Measurements from ENCODE around the gene PTPN2.

PTPN2 gene

DNA sequence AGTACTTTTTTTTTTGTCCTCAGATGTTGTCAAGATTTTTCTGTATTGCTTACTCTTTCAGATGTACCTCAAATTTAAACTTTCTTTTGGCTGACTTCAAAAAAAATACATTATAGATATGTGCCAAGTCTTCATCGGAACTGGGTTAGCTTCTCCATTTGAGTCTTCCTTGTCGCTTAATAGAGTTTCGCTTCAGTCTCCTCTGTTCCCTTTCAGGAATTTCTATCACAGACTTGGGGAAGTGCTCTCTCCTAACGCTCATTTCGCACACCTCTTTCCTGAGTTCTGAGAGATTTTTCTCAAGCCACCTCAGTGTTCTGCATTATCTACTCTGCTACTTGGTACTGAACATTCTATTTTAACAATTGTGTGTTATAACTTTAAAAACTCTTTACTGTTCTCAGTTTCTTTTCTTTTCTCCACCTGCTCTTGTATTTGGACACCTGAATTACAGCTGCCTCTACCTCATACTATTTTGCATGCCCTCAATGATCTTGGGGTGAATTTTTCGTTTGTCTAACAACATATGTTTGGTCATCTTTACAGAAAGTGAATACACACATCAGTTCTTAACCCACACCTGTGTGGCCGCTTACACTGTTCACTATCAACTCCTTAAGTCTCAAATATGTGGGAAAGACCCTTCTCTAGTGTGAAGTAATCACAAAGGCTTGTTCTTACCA, 16.5 kb downstream of the PTPN2 start:
- in situ Hi-C loops (cut with HindIII; ENCODE audit: low pct_ligation_motif_present, low pct_unique_long_range_greater_than_20kb, low sequenced_read_pairs) = no loop called here
- DNase-seq = no peak

DNA sequence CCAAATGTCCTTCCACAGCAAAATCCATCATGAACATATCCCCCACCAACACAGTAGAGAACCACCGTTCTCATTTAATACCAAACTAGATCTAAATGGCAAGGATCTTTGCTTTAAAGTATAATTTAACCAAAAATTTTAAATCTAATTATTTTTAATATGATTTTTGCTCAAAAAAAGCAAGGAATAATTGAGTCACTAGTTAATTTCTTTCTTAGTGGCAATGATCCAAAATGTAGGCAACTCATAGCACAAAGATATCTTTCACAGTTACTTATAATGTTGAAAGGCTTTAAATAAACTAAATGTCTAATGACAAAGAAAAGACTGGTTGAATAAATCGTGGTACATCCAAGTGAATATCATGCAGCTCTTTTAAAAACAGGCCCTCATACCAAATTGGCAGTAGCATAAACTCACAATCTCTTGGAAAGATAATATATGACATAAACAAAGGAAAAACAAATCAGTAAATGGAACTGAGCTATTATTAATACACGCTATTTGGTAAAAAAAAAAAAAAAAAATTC, 20.3 kb downstream of the PTPN2 start:
- DNase-seq = no peak
- in situ Hi-C loops (cut with HindIII; ENCODE audit: low pct_ligation_motif_present, low pct_unique_long_range_greater_than_20kb, low sequenced_read_pairs) = no loop called here

DNA sequence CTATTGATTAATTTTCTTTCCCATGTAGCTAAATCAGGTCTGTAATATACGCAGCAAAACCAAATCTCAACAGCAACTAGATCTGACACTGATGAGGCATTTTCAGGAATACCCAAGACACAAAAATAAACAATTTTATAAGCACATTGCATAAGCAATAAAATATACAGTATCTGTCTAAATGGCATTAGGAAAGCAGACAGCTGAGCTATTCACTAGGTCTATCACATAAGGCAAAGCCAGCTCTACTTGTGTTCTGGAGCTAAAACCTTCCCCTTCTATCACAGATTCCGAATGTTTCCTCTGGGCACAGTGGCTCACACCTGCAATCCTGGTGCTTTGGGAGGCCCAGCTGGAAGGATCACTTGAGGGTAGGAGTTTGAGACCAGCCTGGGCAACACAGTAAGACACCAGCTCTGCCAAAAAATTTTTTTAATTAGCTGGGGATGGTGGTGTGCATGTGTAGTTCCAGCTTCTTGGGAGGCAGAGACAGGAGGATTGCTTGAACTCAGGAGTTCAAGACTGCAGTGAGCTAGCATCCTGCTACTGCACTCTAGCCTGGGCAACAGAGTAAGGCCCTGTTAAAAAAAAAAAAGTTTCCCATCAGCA, 21.1 kb downstream of the PTPN2 start:
- in situ Hi-C loops (cut with HindIII; ENCODE audit: low pct_ligation_motif_present, low pct_unique_long_range_greater_than_20kb, low sequenced_read_pairs) = no loop called here

DNA sequence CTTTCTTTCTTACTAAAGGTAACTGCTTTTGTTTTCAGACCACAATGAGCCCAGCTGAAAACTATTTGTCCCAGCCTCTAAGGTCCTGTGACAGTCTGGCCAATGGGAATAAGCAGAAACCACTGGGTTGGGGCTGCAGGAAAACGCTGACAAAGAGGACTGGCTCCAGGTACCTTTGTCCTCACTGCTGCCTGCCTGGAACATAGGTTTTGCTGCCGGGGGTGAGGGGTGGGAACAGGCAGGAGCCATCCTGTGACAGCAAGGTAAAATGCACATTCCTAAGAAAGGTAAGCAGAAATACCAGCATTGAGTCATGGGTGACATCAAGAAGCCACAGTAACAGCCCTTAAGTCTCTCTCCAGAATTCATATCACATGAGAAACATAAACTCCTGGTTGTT, 21.6 kb downstream of the PTPN2 start:
- in situ Hi-C loops (cut with HindIII; ENCODE audit: low pct_ligation_motif_present, low pct_unique_long_range_greater_than_20kb, low sequenced_read_pairs) = no loop called here
- DNase-seq = no peak

More for the DNA sequence above, 21.1 kb downstream of the PTPN2 start:
- DNase-seq = no peak

DNA sequence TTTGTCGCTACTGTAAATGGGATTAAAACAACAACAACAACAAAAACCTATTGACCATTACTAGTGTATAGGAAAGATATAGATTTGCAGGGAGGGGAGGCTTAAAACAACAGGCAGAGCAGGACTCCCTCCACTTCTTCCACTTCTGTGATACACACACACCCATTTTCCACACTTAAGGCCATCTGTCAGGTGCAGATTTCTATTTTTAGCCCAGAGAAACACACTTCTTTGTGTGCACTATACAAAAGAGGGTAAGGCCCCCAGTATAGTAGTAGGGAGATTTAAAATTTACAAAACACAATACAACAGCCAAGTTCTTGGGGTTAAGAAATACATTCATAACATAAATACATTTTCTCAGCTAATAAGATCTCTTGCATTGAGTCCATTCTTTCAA, 22.4 kb downstream of the PTPN2 start:
- in situ Hi-C loops (cut with HindIII; ENCODE audit: low pct_ligation_motif_present, low pct_unique_long_range_greater_than_20kb, low sequenced_read_pairs) = no loop called here
- DNase-seq = no peak

DNA sequence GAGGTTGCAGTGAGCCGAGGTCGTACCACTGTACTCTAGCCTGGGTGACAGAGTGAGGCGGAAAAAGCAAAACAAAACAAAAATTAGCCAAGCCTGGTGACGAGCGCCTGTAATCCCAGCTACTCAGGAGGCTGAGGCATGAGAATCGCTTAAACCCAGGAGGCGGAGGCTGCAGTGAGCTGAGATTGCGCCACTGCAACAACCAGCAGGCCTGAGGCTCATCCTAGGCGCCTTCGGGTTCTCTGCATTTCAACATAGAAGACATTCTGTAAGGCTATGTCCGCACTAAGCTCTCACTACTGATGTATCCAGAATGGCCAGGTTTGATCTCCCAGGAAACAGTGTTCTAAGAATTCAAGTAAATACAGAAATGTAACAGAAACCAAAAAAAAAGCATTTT, 23.5 kb downstream of the PTPN2 start:
- no peak for DNase-seq
- in situ Hi-C loops (cut with HindIII; ENCODE audit: low pct_ligation_motif_present, low pct_unique_long_range_greater_than_20kb, low sequenced_read_pairs) = no loop called here

DNA sequence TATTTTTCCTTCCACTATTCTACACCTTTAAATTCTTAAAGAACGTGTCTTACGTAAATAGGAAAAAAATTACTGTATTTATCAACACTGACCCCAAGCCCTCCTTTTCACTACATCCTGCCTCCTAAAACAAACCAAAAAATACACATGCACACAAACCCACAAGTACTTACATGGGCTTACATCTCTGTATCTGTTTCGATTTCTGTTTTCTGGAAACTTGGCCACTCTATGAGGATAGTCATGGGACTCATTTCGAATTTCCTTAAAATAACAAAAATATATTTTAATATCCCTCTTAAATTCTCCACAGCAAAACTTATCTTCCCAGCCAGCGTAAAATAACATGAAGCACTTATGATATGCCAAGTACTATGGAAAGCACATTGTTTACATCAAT, 25.0 kb downstream of the PTPN2 start:
- DNase-seq = no peak
- in situ Hi-C loops (cut with HindIII; ENCODE audit: low pct_ligation_motif_present, low pct_unique_long_range_greater_than_20kb, low sequenced_read_pairs) = no loop called here

DNA sequence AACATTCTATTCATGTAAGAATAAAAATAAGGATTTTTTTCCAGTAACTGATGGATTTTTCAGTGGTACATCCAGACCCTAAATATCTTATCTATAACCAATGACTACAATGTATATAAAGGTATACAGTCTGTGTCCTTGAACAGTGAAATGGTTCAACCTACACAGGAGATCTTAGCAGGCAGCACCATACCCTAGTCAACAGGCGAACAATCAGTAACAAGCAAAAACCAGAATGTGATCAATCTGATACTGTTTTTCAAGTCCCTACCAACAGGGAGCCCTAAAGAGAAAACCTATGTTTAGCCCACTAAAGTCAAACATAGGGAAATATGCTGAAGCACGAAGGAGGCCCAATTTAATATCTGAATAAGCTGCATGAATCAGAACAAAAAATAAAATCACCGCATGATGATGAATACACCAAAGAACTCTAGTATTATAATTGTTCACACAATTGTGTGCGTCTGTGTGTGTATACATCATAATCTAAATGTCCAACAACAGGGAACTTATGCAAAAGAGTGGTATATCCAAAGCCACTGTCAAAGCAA, 26.0 kb downstream of the PTPN2 start:
- in situ Hi-C loops (cut with HindIII; ENCODE audit: low pct_ligation_motif_present, low pct_unique_long_range_greater_than_20kb, low sequenced_read_pairs) = no loop called here

DNA sequence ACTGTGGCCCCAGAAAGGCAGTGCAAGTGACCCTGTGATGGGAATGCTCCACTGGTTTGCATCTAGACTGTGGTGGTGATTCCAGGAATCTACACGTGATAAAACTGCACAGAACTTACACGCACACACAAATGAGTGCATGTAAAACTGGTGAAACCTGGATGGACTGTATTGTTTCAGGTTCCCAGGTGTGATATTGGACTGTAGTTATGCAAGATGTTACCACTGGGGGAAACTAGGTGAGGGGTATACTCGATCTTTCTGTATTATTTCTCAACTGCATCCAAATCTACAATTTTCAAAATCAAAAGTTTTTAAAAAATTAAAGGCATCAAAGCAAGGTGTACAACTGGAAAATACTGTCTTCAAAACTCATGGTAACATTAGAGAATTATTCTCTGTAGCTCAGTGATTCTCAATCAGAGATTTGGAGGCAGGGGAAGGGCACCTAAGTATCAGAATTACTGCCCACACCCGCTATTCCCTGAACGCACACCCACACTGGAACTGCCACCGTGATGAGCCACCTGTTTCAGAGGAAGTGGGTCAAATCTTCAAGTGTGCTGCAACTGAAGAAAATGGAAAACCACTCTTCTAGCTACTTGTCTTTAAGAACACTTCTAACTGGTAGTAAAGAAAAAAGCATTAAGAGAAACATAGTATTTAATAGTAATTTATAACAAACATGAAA, 26.7 kb downstream of the PTPN2 start:
- DNase-seq = no peak
- in situ Hi-C loops (cut with HindIII; ENCODE audit: low pct_ligation_motif_present, low pct_unique_long_range_greater_than_20kb, low sequenced_read_pairs) = no loop called here

More for the DNA sequence above, 26.0 kb downstream of the PTPN2 start:
- no peak for DNase-seq

DNA sequence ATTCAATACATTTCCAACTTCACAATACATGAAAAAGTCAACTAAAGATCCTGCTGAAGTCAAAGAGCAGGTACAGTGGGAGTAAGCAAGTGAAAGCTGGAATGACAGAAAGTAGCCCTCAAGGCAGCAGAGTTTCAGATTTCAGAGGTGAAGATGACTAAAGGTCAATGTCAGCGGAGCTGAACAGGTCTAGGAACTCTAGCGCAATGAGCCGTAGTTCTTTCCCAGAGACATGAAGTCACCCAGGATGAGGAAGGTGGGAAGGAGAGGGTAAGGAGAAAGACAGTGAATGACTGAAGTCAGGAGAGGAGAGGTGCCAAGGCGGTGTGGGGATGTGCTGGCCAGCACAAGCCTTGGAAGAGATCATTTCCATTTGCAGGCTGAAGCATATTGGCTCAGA, 28.1 kb downstream of the PTPN2 start:
- in situ Hi-C loops (cut with HindIII; ENCODE audit: low pct_ligation_motif_present, low pct_unique_long_range_greater_than_20kb, low sequenced_read_pairs) = no loop called here
- DNase-seq = no peak

DNA sequence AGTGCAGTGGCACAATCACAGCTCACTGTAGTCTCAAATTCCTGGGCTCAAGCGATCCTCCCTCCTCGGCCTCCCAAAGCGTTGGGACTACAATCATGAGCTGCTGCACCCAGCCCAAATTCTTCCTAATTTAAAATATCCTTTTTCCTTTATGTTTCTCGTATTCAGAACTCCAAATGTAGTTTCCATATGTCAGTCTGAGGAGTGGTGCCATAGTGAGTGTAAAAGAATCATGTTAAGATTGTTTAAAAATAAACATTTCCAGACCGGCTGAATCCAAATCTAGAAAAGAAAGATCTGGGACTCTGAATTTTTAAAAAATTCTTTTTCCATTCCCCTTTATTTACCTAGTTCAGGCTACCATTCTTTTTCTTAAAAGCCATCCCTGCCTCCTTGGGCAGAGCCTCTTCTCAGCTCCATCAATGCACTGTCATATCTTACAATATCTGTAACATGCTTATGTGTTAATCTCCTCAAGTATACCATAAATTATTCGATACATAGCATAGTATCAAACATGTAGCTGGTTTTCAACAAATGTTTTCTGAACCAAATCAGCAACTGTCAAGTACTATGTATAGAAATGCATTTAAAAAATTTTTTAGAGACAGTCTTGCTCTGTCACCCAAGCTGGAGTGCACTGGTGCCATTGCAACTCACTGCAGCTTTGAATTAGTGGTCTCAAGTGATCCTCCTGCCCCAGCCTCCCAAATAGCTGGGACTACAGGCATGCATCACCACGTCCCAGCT, 31.3 kb downstream of the PTPN2 start:
- in situ Hi-C loops (cut with HindIII; ENCODE audit: low pct_ligation_motif_present, low pct_unique_long_range_greater_than_20kb, low sequenced_read_pairs) = no loop called here

DNA sequence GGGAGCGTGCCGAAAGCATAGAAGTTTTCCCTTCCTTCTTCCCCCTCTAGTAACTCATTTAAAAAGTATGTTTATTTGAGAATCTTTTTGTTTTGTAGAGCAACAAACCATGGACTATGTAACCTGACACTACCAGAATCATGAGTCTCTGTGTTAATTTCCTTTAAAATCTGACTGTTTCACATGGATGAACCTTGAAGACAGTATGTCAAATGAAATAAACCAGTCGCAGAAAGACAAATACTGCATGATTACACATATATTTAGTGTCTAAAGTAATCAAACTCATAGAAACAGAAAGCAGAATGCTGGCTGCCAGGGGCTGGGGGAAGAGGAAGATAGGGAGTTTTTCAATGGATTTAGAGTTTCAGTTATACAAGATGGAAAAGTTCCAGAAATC, 32.3 kb downstream of the PTPN2 start:
- no peak for DNase-seq
- in situ Hi-C loops (cut with HindIII; ENCODE audit: low pct_ligation_motif_present, low pct_unique_long_range_greater_than_20kb, low sequenced_read_pairs) = no loop called here

More for the DNA sequence above, 31.3 kb downstream of the PTPN2 start:
- no peak for DNase-seq

DNA sequence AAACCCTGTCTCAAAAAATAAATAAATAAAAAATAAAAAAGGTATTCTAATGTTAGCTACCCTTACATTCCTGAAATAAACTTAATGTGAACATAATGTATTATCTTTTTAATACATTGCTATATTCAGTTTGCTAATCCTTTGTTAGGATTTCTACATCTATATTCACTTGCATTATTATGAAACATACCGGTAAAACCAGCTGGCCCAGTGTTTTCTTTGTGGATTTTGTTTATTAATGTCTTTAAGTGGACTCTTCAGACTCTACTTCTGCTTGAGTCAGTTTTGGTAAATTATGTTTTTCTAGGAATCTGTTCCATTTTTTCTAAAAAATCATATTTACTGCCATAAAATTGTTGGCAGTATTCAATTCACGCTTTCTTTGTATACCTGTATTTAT, 34.5 kb downstream of the PTPN2 start:
- in situ Hi-C loops (cut with HindIII; ENCODE audit: low pct_ligation_motif_present, low pct_unique_long_range_greater_than_20kb, low sequenced_read_pairs) = no loop called here
- no peak for DNase-seq

DNA sequence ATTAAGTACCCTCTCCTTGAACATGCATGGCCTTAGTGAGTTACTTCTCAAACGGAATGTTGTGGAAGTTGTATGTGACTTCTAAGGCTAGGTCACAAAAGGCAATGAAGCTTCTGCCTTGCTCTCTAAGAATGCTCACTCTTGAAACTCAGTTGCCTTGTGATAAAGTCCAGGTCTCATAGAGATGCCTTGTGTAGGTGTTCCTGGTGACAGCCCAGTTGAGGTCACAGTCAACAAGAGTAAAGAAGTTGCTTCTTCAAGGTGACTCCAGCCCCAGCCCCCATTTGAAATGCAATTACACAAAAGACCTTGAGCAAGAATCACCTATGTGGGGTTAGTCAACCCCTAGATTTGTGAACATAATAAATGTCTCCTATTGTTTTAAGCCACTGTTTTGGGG, 35.6 kb downstream of the PTPN2 start:
- in situ Hi-C loops (cut with HindIII; ENCODE audit: low pct_ligation_motif_present, low pct_unique_long_range_greater_than_20kb, low sequenced_read_pairs) = no loop called here

DNA sequence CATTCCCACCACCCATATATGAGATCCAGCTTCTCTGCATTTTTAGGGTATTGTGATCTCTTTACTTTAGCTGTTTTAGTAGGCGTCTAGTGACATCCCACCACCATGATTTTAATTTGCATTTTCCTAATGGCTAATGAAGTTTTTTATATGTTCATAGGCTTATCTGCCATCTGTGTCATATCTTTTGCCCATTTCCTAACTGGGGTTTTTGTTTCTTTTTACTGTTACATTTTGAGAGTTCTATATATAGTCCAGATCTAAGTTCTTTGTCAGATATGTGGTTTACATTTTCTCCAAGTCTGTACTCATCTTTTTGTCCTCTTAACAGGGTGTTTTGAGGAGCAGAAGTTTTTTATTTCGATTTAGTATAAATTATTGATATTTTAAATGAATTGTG, 39.6 kb downstream of the PTPN2 start:
- in situ Hi-C loops (cut with HindIII; ENCODE audit: low pct_ligation_motif_present, low pct_unique_long_range_greater_than_20kb, low sequenced_read_pairs) = no loop called here
- no peak for DNase-seq

More for the DNA sequence above, 35.6 kb downstream of the PTPN2 start:
- no peak for DNase-seq

DNA sequence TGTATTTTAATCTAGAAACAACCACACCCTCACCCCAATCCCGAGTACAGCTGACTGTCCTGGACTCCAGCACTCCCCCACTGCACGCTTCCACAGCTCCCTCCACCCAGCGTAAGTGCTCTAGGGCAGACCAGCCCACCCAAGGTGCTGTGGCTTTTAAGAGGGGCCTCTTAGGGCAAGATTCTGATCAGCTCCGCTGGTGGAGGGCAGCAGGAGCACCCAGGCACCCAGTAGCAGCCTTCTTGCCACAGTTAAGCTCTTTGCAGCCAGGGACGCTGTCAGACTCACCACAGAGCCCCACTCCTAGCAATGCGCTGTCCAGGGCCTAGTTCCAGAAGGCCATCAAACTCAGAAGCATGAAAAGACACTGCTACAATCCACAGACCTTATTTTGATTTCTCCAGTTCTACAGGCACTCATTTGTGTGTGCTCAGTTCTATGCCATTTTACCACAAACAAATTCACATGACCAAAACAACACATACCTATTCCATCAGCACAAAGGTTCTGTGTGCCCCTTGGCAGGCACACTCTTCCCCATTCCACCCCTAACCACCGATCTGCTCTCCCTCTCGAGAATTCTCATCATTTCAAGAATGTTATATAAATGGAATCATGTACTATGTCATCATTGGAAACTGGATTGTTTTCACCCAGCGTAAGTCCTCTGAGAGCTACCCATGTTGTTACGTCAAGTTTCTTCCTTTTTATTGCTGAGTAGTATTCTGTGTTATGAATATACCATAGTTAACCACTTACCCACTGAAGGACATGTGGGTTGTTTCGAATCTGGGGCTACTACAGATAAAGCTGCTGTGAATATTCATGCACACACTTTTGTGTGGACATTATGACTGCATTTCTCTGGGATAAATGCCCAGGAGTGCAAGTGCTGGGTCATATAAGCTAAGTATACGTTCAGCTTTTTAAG, 40.4 kb downstream of the PTPN2 start:
- no peak for DNase-seq
- in situ Hi-C loops (cut with HindIII; ENCODE audit: low pct_ligation_motif_present, low pct_unique_long_range_greater_than_20kb, low sequenced_read_pairs) = no loop called here

DNA sequence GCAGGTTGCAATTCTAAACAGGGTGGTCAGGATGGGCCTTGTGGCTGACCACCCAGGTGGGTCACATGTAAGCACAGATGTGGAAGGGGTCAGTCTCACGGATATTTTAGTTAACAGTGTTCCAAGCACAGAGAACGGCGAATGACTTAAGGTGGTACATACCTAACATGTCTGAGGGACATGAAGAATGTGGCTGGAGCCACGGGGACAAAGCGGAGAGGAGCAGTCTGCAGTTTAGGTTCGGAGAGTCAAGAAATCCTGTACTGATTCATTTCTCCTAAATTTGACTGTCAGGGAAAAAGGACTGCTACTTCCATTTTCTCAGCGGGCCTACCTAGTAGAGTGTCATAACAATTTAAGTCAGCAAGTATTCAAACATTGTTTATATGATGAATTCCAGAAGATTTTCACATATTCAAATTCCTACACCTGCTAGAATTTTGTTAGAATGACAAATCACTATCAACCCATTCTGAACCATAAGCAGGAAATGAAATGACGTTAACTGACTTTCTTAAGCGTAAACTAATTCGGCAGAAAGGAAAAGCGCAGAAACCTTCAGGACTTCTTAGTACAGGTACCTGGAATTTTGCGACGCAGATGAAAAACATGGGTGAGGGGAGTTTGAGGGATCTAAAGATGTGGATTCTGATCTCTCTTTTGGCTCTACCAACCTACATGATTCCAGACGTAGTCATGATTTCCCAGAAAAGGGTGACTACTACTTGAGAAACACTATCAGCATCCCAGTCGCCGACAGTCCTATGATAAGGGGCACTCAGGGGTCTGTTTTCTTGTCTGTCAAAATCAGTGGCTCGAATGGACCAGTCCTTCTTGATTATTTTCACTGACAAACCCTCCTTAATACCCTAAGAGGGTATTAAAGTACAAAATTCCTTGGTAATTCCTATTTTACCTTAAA, 41.3 kb downstream of the PTPN2 start:
- DNase-seq = no peak
- in situ Hi-C loops (cut with HindIII; ENCODE audit: low pct_ligation_motif_present, low pct_unique_long_range_greater_than_20kb, low sequenced_read_pairs) = no loop called here

Measured in ACHN (cell line).